Hepatic stellate cell (primary cell): ENCODE results near the gene OTOGL.
A peak's percentile ranks its signal among the peaks of the same experiment; 100 is the strongest.
"Not testable (repeated sequence)": the region's sequence is repeated elsewhere in the genome, so short reads cannot be mapped to it uniquely, and the experiment has no call there.

Experiments
- DNase-seq: peaks from one replicate; pipeline ENCODE4 v3.0.0; 2011; ENCODE audit warnings: low spot score

The OTOGL gene

GRCh38 chr12:80282226-80282625, 182.9 kb downstream of the OTOGL start:
- DNase-seq: no peak

GRCh38 chr12:80282761-80283160, 183.4 kb downstream of the OTOGL start:
- no peak for DNase-seq

GRCh38 chr12:80291108-80291754, 191.9 kb downstream of the OTOGL start:
- no peak for DNase-seq

GRCh38 chr12:80293347-80293746, 194.0 kb downstream of the OTOGL start:
- no peak for DNase-seq

- no peak for DNase-seq
Measured at GRCh38 chr12:80293759-80294158, 194.4 kb downstream of the OTOGL start.

- DNase-seq: no peak
Measured at GRCh38 chr12:80299219-80299618, 199.9 kb downstream of the OTOGL start.

- no peak for DNase-seq
Measured at GRCh38 chr12:80299976-80300375, 200.6 kb downstream of the OTOGL start.

GRCh38 chr12:80307436-80307835, 208.1 kb downstream of the OTOGL start:
- DNase-seq: not testable (repeated sequence)

- no peak for DNase-seq
Measured at GRCh38 chr12:80313209-80313608, 213.9 kb downstream of the OTOGL start.

GRCh38 chr12:80314741-80315140, 215.4 kb downstream of the OTOGL start:
- DNase-seq: no peak

- DNase-seq: no peak
Measured at GRCh38 chr12:80316222-80316621, 216.9 kb downstream of the OTOGL start.

- DNase-seq: no peak
Measured at GRCh38 chr12:80317307-80317706, 218.0 kb downstream of the OTOGL start.

GRCh38 chr12:80317899-80318298, 218.6 kb downstream of the OTOGL start:
- DNase-seq: no peak

GRCh38 chr12:80320121-80320678, 220.9 kb downstream of the OTOGL start:
- DNase-seq: no peak

- DNase-seq: peak; percentile 5
Measured at GRCh38 chr12:80321653-80322052, 222.3 kb downstream of the OTOGL start.

- no peak for DNase-seq
Measured at GRCh38 chr12:80325167-80325959, 226.0 kb downstream of the OTOGL start.

- no peak for DNase-seq
Measured at GRCh38 chr12:80332827-80333226, 233.5 kb downstream of the OTOGL start.

- DNase-seq: no peak
Measured at GRCh38 chr12:80352474-80352873, 253.1 kb downstream of the OTOGL start.

GRCh38 chr12:80353254-80353653, 253.9 kb downstream of the OTOGL start:
- no peak for DNase-seq

- DNase-seq: no peak
Measured at GRCh38 chr12:80356097-80356496, 256.8 kb downstream of the OTOGL start.

GRCh38 chr12:80359703-80360102, 260.4 kb downstream of the OTOGL start:
- DNase-seq: no peak

GRCh38 chr12:80364056-80364455, 264.7 kb downstream of the OTOGL start:
- no peak for DNase-seq

GRCh38 chr12:80373666-80374065, 274.3 kb downstream of the OTOGL start:
- DNase-seq: no peak
